ENCODE results near the gene ADAM12. TPM values are rescaled to one million over a fixed set of nuclear protein-coding genes. Genes with fewer than 3 reads are reported as not detected.

The ADAM12 gene
- polyA plus RNA-seq, 3 donors, result 0.05 TPM; not detected in 2

DNA sequence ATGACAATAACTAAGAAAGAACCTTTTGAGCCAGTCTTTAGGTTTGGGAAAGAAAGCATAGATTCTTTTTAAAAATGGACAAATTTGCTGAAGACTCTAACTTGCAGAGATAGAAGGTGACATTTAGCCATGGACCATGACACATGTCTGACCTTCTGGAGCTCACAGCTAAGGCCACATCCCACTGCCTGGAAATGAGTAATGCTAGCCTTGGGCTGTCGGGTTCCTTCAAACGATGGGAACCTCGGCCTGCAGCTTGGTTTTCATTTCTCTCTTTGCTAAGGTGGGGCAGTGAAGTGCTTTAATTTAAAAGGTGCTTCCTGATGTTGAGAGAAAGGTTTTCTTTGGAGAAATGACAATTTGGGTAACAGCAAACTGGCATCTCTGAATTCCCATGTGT, 268.7 kb downstream of the ADAM12 start:
- no peaks in the 10 kb centered on the region for H3K4me1 ChIP-seq (ENCODE audit: control insufficient read depth in 1 of 2, insufficient read depth in 2 of 2, low read length in 2 of 2)
- no peaks in the 10 kb centered on the region for H3K36me3 Mint-ChIP-seq
- TF ChIP-seq, protein P1, sequence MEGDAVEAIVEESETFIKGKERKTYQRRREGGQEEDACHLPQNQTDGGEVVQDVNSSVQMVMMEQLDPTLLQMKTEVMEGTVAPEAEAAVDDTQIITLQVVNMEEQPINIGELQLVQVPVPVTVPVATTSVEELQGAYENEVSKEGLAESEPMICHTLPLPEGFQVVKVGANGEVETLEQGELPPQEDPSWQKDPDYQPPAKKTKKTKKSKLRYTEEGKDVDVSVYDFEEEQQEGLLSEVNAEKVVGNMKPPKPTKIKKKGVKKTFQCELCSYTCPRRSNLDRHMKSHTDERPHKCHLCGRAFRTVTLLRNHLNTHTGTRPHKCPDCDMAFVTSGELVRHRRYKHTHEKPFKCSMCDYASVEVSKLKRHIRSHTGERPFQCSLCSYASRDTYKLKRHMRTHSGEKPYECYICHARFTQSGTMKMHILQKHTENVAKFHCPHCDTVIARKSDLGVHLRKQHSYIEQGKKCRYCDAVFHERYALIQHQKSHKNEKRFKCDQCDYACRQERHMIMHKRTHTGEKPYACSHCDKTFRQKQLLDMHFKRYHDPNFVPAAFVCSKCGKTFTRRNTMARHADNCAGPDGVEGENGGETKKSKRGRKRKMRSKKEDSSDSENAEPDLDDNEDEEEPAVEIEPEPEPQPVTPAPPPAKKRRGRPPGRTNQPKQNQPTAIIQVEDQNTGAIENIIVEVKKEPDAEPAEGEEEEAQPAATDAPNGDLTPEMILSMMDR (IDR thresholded peaks at IDR 0.05), result no peak
- H3K4me2 ChIP-seq (replicated peaks; ENCODE audit: extremely low read depth, low read length, poor library complexity, severe bottlenecking), result no peak overlapping the region
- no peak overlapping the region for H3K27ac Mint-ChIP-seq
- no peaks in the 10 kb centered on the region for H3K79me2 ChIP-seq (ENCODE audit: insufficient read depth, low read length)
- H3K9ac ChIP-seq (ENCODE audit: insufficient read depth, low read length, poor library complexity, severe bottlenecking), result no peak overlapping the region
- H3K9me3 Mint-ChIP-seq, result peaks cover 0 to 11% (median 5%) of the 10 kb centered on the region in 7 donors
- intact Hi-C loops (cut with micrococcal nuclease), result no loop called here
- H4K20me1 ChIP-seq (ENCODE audit: insufficient read depth, low read length), result no peaks in the 10 kb centered on the region
- no peaks in the 10 kb centered on the region for H3K4me1 Mint-ChIP-seq
- no peak overlapping the region for H3K4me3 Mint-ChIP-seq
- no peak overlapping the region for H3K4me3 ChIP-seq (replicated peaks in 1 of 3; ENCODE audit: low read depth in 2 of 3, low read length in 3 of 3)
- H3K9me3 ChIP-seq (replicated peaks in 1 of 2; ENCODE audit: control insufficient read depth in 1 of 2, insufficient read depth in 1 of 2, low read length in 2 of 2), result no peaks in the 10 kb centered on the region
- no peaks in the 10 kb centered on the region for H3K27me3 ChIP-seq (ENCODE audit: control insufficient read depth in 2 of 2, insufficient read depth in 2 of 2, low read length in 2 of 2)
- 38% methylated on average over 3 of the region's 3 CpGs for WGBS (ENCODE audit: insufficient coverage)
- H3K27ac ChIP-seq (ENCODE audit: low read depth in 1 of 2, low read length in 2 of 2), result no peak overlapping the region
- H3K36me3 ChIP-seq (replicated peaks in 1 of 2; ENCODE audit: control insufficient read depth in 1 of 2, insufficient read depth in 2 of 2, low read length in 2 of 2), result no peaks in the 10 kb centered on the region
- DNase-seq, result no peak
- peaks cover 0 to 2% (median 0%) of the 10 kb centered on the region in 3 donors for H3K27me3 Mint-ChIP-seq (ENCODE audit: low read depth in 3 of 3)
- H2AFZ ChIP-seq (ENCODE audit: insufficient read depth, low read depth, low read length, poor library complexity, severe bottlenecking), result no peak overlapping the region

DNA sequence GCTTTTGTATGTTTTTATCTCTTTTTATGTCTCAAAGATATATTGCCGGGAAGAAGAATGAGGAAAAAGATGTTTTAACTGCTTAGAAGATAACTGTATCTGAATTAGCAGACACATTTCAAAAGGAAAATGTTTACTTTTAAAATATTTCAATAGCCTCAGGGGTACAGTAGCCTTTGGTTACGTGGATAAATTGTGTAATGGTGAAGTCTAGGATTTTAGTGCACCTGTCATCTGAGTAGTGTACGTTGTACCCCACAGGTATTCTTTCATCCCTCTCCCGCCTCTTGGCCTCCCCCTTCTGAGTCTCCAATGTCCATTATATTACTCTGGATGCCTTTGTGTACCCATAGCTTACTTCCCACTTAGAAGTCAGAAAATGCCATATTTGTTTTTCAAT, 269.8 kb downstream of the ADAM12 start:
- peaks cover 0 to 11% (median 5%) of the 10 kb centered on the region in 7 donors for H3K9me3 Mint-ChIP-seq
- WGBS (ENCODE audit: insufficient coverage), result no CpG with 5 or more reads among the region's 4 CpGs
- H3K36me3 ChIP-seq (replicated peaks in 1 of 2; ENCODE audit: control insufficient read depth in 1 of 2, insufficient read depth in 2 of 2, low read length in 2 of 2), result no peaks in the 10 kb centered on the region
- H3K79me2 ChIP-seq (ENCODE audit: insufficient read depth, low read length), result no peaks in the 10 kb centered on the region
- H3K36me3 Mint-ChIP-seq, result no peaks in the 10 kb centered on the region
- no peak overlapping the region for H3K9ac ChIP-seq (ENCODE audit: insufficient read depth, low read length, poor library complexity, severe bottlenecking)
- H3K4me1 ChIP-seq (ENCODE audit: control insufficient read depth in 1 of 2, insufficient read depth in 2 of 2, low read length in 2 of 2), result no peaks in the 10 kb centered on the region
- H3K4me3 ChIP-seq (replicated peaks in 1 of 3; ENCODE audit: low read depth in 2 of 3, low read length in 3 of 3), result no peak overlapping the region
- H3K4me3 Mint-ChIP-seq, result no peak overlapping the region
- TF ChIP-seq, protein P1 (IDR thresholded peaks at IDR 0.05), result no peak
- no peaks in the 10 kb centered on the region for H4K20me1 ChIP-seq (ENCODE audit: insufficient read depth, low read length)
- H3K4me1 Mint-ChIP-seq, result no peaks in the 10 kb centered on the region
- no peak overlapping the region for H2AFZ ChIP-seq (ENCODE audit: insufficient read depth, low read depth, low read length, poor library complexity, severe bottlenecking)
- peaks cover 0 to 2% (median 0%) of the 10 kb centered on the region in 3 donors for H3K27me3 Mint-ChIP-seq (ENCODE audit: low read depth in 3 of 3)
- H3K27me3 ChIP-seq (ENCODE audit: control insufficient read depth in 2 of 2, insufficient read depth in 2 of 2, low read length in 2 of 2), result no peaks in the 10 kb centered on the region
- no peak overlapping the region for H3K27ac ChIP-seq (ENCODE audit: low read depth in 1 of 2, low read length in 2 of 2)
- H3K27ac Mint-ChIP-seq, result no peak overlapping the region
- no peak for DNase-seq
- no peak overlapping the region for H3K4me2 ChIP-seq (replicated peaks; ENCODE audit: extremely low read depth, low read length, poor library complexity, severe bottlenecking)
- no peaks in the 10 kb centered on the region for H3K9me3 ChIP-seq (replicated peaks in 1 of 2; ENCODE audit: control insufficient read depth in 1 of 2, insufficient read depth in 1 of 2, low read length in 2 of 2)
- intact Hi-C loops (cut with micrococcal nuclease), result no loop called here
